HepG2 (cell line): Measurements from ENCODE around the gene MYRIP. TPM values are rescaled to one million over a fixed set of nuclear protein-coding genes. Genes with fewer than 3 reads are reported as not detected.

Experiments
- ATAC-seq: fragments of 200-7000 bp; cut with Tn5 transposase; 3 replicates; pipeline ENCODE4 v1.9.1; 2020; ENCODE audit warnings: mild to moderate bottlenecking, moderate library complexity
- BruUV-seq: library from RNA; stranded (reverse); fragments of 400-500 nt; replicated peaks from 2 replicates; lab custom pipeline; 2021; lab: Mats Ljungman, UMichigan
- CTCF ChIA-PET: fragments of 300-600 bp; formaldehyde crosslinking; extraction: SDS; loops from one replicate; lab custom pipeline; 2021; ENCODE audit warnings: low total read pairs, inconsistent platforms, low intra/inter-chr PET ratio; lab: Yijun Ruan, JAX
- POLR2A ChIA-PET: fragments of 350-600 bp; sonication (Branson Sonifier 250); formaldehyde crosslinking; loops from one replicate; lab custom pipeline; 2020; ENCODE audit warnings: antibody characterized with exemption, inconsistent platforms; lab: Yijun Ruan, JAX
- DNase-seq: peaks from one replicate; pipeline ENCODE4 v3.0.0-alpha.2; 2015; ENCODE audit warnings: low spot score
- FAIRE-seq: peaks from 3 replicates; lab custom pipeline; 2011; peaks lifted over from hg19 to GRCh38; lab: Jason Lieb, UNC
- H2AFZ ChIP-seq: one replicate; pipeline ENCODE4 v1.6.1; 2011; ENCODE audit warnings: low read length, inconsistent platforms
- H3K27ac ChIP-seq: fragments of 300-600 bp; 3 replicates; pipeline ENCODE4 v1.8.0; 2011; ENCODE audit warnings: mixed run types, mild to moderate bottlenecking, mixed read lengths, low read length, inconsistent platforms; ENCODE audit not compliant: insufficient read depth; ENCODE audit errors: extremely low read length
- H3K27me3 ChIP-seq, 2 experiments: fragments of 200-600 bp in 1 of 2; 2 replicates in 1 of 2; 3 replicates in 1 of 2; pipeline versions ENCODE4 v1.6.0 to v1.8.0; 2011; ENCODE audit warnings: low read length in 2 of 2, mild to moderate bottlenecking in 2 of 2, moderate library complexity in 2 of 2, inconsistent platforms in 1 of 2; ENCODE audit not compliant: insufficient read depth in 2 of 2, control insufficient read depth in 1 of 2
- H3K36me3 ChIP-seq, 2 experiments: fragments of 200-600 bp in 1 of 2; replicated peaks in 1 of 2; 2 replicates in 1 of 2; 3 replicates in 1 of 2; pipeline versions ENCODE4 v1.5.1 to v1.8.0; 2011; ENCODE audit warnings: low read length in 2 of 2, inconsistent platforms in 1 of 2; ENCODE audit not compliant: insufficient read depth in 2 of 2, control insufficient read depth in 1 of 2
- H3K4me1 ChIP-seq: 2 replicates; pipeline ENCODE4 v1.5.1; 2012; ENCODE audit warnings: low read length, inconsistent platforms; ENCODE audit not compliant: insufficient read depth
- H3K4me2 ChIP-seq: 2 replicates; pipeline ENCODE4 v1.6.0; 2011; ENCODE audit warnings: low read depth, low read length, inconsistent platforms
- H3K4me3 ChIP-seq, 3 experiments: fragments of 200-600 bp in 1 of 3; sonication (generic), shearing (Covaris generic) in 1 of 3; replicated peaks in 1 of 3; 2 replicates each; pipeline ENCODE4 v1.5.1; 2011 to 2016; ENCODE audit warnings: low read length in 3 of 3, inconsistent platforms in 2 of 3, low read depth in 2 of 3, mild to moderate bottlenecking in 2 of 3, control low read depth in 1 of 3, mixed read lengths in 1 of 3; ENCODE audit not compliant: insufficient read depth in 1 of 3
- H3K79me2 ChIP-seq: one replicate; pipeline ENCODE4 v1.6.1; 2011; ENCODE audit warnings: low read length, inconsistent platforms; ENCODE audit not compliant: insufficient read depth
- H3K9ac ChIP-seq: 2 replicates; pipeline ENCODE4 v1.6.0; 2011; ENCODE audit warnings: mild to moderate bottlenecking, low read depth, low read length, inconsistent platforms; ENCODE audit not compliant: insufficient read depth
- H3K9me3 ChIP-seq: 2 replicates; pipeline ENCODE4 v1.5.1; 2012; ENCODE audit warnings: mild to moderate bottlenecking, low read length
- H4K20me1 ChIP-seq: 2 replicates; pipeline ENCODE4 v1.6.0; 2011; ENCODE audit warnings: inconsistent platforms, mild to moderate bottlenecking, low read length, moderate library complexity; ENCODE audit not compliant: insufficient read depth
- CBX2 ChIP-seq, 2 experiments: fragments of 200-600 bp in 1 of 2; sonication (generic); formaldehyde crosslinking in 1 of 2; IDR thresholded peaks; 2 replicates each; pipeline versions ENCODE4 v1.7.0 to v1.8.1; 2018 to 2022; ENCODE audit warnings: low read depth in 2 of 2, low read length in 1 of 2, mild to moderate bottlenecking in 1 of 2, missing genetic modification reagents in 1 of 2
- CBX5 ChIP-seq: sonication (generic); formaldehyde crosslinking; IDR thresholded peaks from 2 replicates; pipeline ENCODE4 v1.4.0; 2020; ENCODE audit warnings: missing genetic modification reagents, borderline replicate concordance
- CEBPB ChIP-seq: IDR thresholded peaks from 2 replicates; pipeline ENCODE4 v1.6.1; 2011; ENCODE audit warnings: low read depth, low read length, improper control_type of control experiment, borderline replicate concordance
- ESRRA ChIP-seq: sonication (generic); formaldehyde crosslinking; IDR thresholded peaks from 2 replicates; pipeline ENCODE4 v1.5.1; 2020; ENCODE audit warnings: mild to moderate bottlenecking, low read depth, missing genetic modification reagents
- FOXA3 ChIP-seq: IDR thresholded peaks from 2 replicates; pipeline ENCODE4 v1.6.1; 2016; ENCODE audit warnings: missing genetic modification reagents, missing compliant biosample characterization
- GFI1 ChIP-seq: sonication (generic); formaldehyde crosslinking; IDR thresholded peaks from 2 replicates; pipeline ENCODE4 v1.5.0; 2020; ENCODE audit warnings: missing genetic modification reagents, mild to moderate bottlenecking, borderline replicate concordance
- KDM3A ChIP-seq: IDR thresholded peaks from 2 replicates; pipeline ENCODE4 v1.6.1; 2018; ENCODE audit warnings: low read depth, missing compliant biosample characterization
- LCORL ChIP-seq, 2 experiments: fragments of 450-650 bp in 1 of 2; sonication (generic) in 1 of 2; formaldehyde crosslinking in 1 of 2; IDR thresholded peaks; 2 replicates each; pipeline versions ENCODE4 v1.5.0 to v1.6.1; 2017 to 2020; ENCODE audit warnings: antibody characterized with exemption in 1 of 2, missing genetic modification reagents in 1 of 2
- SMARCC2 ChIP-seq: fragments of 450-650 bp; IDR thresholded peaks from 2 replicates; pipeline ENCODE4 v1.6.1; 2017; ENCODE audit warnings: antibody characterized with exemption, mild to moderate bottlenecking
- SPEN ChIP-seq: sonication (generic); formaldehyde crosslinking; IDR thresholded peaks from 2 replicates; pipeline ENCODE4 v1.5.1; 2020; ENCODE audit warnings: low read depth, mild to moderate bottlenecking, missing genetic modification reagents
- STAT5B ChIP-seq: sonication (generic); formaldehyde crosslinking; IDR thresholded peaks from 2 replicates; pipeline ENCODE4 v1.4.0; 2020; ENCODE audit warnings: missing genetic modification reagents
- U2AF1 ChIP-seq: fragments of 200-400 bp; formaldehyde crosslinking; optimal IDR thresholded peaks from 2 replicates; pipeline ENCODE3; 2017; ENCODE audit warnings: mild to moderate bottlenecking, low read depth, low read length
- YEATS4 ChIP-seq: sonication (generic); formaldehyde crosslinking; IDR thresholded peaks from 2 replicates; pipeline ENCODE4 v1.4.0; 2020; ENCODE audit warnings: missing genetic modification reagents, borderline replicate concordance
- ZNF468 ChIP-seq: sonication (generic); formaldehyde crosslinking; IDR thresholded peaks from 2 replicates; pipeline ENCODE4 v1.8.0; 2022; ENCODE audit warnings: mild to moderate bottlenecking, moderate library complexity, missing genetic modification reagents
- WGBS: methylation state at CpG from one replicate; pipeline ENCODE4 v1.1.6; 2017; ENCODE audit warnings: low lambda C conversion rate; 5-methylcytosine and 5-hydroxymethylcytosine counted together
- in situ Hi-C: cut with HindIII; loops from 2 replicates; pipeline ENCODE4 v1.10.0; 2017; ENCODE audit warnings: low pct_unique_long_range_greater_than_20kb; ENCODE audit not compliant: extremely low pct_ligation_motif_present
- intact Hi-C: fragments of 100-400 bp; cut with micrococcal nuclease; formaldehyde crosslinking; loops from one replicate; pipeline ENCODE4 v1.10.0; 2022; ENCODE audit not compliant: unreplicated experiment
- polyA plus RNA-seq, 8 experiments: library from polyadenylated mRNA; depleted of rRNA in 3 of 8; stranded (reverse) in 7 of 8; unstranded in 1 of 8; fragments of >200 nt; fragmentation: Illumina TruSeq in 4 of 8; extraction: Trizol in 4 of 8; gene quantifications; 2 replicates each; pipeline versions ENCODE4 v1.2.1 to v1.2.3, GENCODE V29; 2011 to 2016; ENCODE audit warnings: low read depth in 4 of 8, missing spikeins in 1 of 8, mixed read lengths in 1 of 8; ENCODE audit not compliant: insufficient read depth in 1 of 8
- total RNA-seq, 5 experiments: library from RNA; depleted of rRNA; stranded (reverse); fragments of >200 nt; fragmentation: Illumina TruSeq; extraction: Trizol; gene quantifications; 2 replicates each; pipeline ENCODE4 v1.2.3, GENCODE V29; 2016; ENCODE audit warnings: low read depth in 1 of 5
- TF ChIP-seq, protein P1 (sequence below): sonication (generic); formaldehyde crosslinking; IDR thresholded peaks from 2 replicates; pipeline ENCODE4 v1.5.1; 2020; ENCODE audit warnings: mild to moderate bottlenecking, missing genetic modification reagents, borderline replicate concordance
- TF ChIP-seq, protein P2 (sequence below): sonication (generic); formaldehyde crosslinking; IDR thresholded peaks from 2 replicates; pipeline ENCODE4 v1.4.0; 2020; ENCODE audit warnings: mild to moderate bottlenecking, low read depth, missing genetic modification reagents
- TF ChIP-seq, protein P3 (sequence below): sonication (generic); formaldehyde crosslinking; IDR thresholded peaks from 2 replicates; pipeline ENCODE4 v1.8.1; 2023; ENCODE audit warnings: mild to moderate bottlenecking, moderate library complexity, missing genetic modification reagents

The MYRIP gene
- total and polyA plus RNA-seq, 2 of the 13 experiments (the other 11 are each of a cell fraction or from before 2014, with no cell fraction given): 0.64 to 0.84 TPM

DNA sequence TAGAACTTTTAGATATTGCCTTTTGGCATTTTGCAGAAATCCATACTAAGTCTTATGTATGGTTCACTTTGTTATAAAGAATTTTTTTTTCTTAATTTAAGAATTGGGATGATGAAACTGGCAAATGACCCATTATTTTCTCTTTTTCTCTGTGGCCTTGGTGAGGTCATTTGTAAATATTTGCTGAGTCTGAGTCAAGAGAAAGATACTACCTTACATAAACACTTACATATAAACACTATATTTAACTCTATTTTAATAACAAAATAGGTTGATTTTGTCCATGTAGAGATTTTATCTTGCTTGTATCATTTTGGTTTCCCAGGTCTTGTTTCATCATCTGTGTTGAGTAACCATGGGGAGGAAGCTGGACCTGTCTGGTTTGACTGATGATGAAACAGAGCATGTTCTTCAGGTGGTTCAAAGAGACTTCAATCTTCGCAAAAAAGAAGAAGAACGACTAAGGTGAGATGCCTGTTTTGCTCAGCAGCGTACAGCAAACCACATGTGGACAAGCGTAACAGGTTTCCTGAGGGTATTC, 91.1 kb downstream of the MYRIP start:
- H3K4me3 ChIP-seq: no peak overlapping the region
- no peaks in the 10 kb centered on the region for H3K27me3 ChIP-seq
- H4K20me1 ChIP-seq: no peaks in the 10 kb centered on the region
- no peak overlapping the region for H3K9ac ChIP-seq
- peak overlapping the region; percentile 16 for H3K27ac ChIP-seq
- no TSS peak for BruUV-seq
- ChIA-PET POLR2A (interaction anchor here (0.7 kb wide), 1 partner anchor 10 kb away, joined by 3 read pairs; no protein-coding TSS in a partner anchor), CTCF (no interaction called here)
- in situ Hi-C loops: no loop called here
- FAIRE-seq: no peak
- no peak for ATAC-seq
- intact Hi-C loops: no loop called here
- no peaks in the 10 kb centered on the region for H3K36me3 ChIP-seq
- peaks cover 16% of the 10 kb centered on the region for H3K4me1 ChIP-seq
- WGBS: 61% methylated on average over 4 of the region's 4 CpGs
- H3K4me2 ChIP-seq: no peak overlapping the region; the same call in 1 of the 2 replicates
- H2AFZ ChIP-seq: no peak overlapping the region
- no peaks in the 10 kb centered on the region for H3K9me3 ChIP-seq
- no peaks in the 10 kb centered on the region for H3K79me2 ChIP-seq
- peak; percentile 28 for DNase-seq
- no peak for TF ChIP-seq SMARCC2
- TF ChIP-seq, protein P1, sequence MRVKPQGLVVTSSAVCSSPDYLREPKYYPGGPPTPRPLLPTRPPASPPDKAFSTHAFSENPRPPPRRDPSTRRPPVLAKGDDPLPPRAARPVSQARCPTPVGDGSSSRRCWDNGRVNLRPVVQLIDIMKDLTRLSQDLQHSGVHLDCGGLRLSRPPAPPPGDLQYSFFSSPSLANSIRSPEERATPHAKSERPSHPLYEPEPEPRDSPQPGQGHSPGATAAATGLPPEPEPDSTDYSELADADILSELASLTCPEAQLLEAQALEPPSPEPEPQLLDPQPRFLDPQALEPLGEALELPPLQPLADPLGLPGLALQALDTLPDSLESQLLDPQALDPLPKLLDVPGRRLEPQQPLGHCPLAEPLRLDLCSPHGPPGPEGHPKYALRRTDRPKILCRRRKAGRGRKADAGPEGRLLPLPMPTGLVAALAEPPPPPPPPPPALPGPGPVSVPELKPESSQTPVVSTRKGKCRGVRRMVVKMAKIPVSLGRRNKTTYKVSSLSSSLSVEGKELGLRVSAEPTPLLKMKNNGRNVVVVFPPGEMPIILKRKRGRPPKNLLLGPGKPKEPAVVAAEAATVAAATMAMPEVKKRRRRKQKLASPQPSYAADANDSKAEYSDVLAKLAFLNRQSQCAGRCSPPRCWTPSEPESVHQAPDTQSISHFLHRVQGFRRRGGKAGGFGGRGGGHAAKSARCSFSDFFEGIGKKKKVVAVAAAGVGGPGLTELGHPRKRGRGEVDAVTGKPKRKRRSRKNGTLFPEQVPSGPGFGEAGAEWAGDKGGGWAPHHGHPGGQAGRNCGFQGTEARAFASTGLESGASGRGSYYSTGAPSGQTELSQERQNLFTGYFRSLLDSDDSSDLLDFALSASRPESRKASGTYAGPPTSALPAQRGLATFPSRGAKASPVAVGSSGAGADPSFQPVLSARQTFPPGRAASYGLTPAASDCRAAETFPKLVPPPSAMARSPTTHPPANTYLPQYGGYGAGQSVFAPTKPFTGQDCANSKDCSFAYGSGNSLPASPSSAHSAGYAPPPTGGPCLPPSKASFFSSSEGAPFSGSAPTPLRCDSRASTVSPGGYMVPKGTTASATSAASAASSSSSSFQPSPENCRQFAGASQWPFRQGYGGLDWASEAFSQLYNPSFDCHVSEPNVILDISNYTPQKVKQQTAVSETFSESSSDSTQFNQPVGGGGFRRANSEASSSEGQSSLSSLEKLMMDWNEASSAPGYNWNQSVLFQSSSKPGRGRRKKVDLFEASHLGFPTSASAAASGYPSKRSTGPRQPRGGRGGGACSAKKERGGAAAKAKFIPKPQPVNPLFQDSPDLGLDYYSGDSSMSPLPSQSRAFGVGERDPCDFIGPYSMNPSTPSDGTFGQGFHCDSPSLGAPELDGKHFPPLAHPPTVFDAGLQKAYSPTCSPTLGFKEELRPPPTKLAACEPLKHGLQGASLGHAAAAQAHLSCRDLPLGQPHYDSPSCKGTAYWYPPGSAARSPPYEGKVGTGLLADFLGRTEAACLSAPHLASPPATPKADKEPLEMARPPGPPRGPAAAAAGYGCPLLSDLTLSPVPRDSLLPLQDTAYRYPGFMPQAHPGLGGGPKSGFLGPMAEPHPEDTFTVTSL: peak; percentile 26; the same call in 1 of the 2 replicates
- TF ChIP-seq CEBPB: peak; percentile 46; the same call in 1 of the 2 replicates
- no peak for TF ChIP-seq ZNF468 (CRISPR knock-in tag)
- TF ChIP-seq, protein P2, sequence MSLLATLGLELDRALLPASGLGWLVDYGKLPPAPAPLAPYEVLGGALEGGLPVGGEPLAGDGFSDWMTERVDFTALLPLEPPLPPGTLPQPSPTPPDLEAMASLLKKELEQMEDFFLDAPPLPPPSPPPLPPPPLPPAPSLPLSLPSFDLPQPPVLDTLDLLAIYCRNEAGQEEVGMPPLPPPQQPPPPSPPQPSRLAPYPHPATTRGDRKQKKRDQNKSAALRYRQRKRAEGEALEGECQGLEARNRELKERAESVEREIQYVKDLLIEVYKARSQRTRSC (CRISPR knock-in tag): no peak
- TF ChIP-seq CBX2 (IDR thresholded peaks at IDR 0.05; ENCODE audit: low read depth, low read length): no peak
- no peak for TF ChIP-seq CBX2 (CRISPR knock-in tag; IDR thresholded peaks at IDR 0.05; ENCODE audit: low read depth)
- TF ChIP-seq YEATS4: no peak
- no peak for TF ChIP-seq STAT5B
- TF ChIP-seq SPEN (CRISPR knock-in tag): no peak
- TF ChIP-seq FOXA3 (CRISPR knock-in tag): peak; percentile 71
- no peak for TF ChIP-seq KDM3A
- no peak for TF ChIP-seq GFI1 (CRISPR knock-in tag)
- no peak for TF ChIP-seq ESRRA (CRISPR knock-in tag)
- no peak for TF ChIP-seq CBX5 (CRISPR knock-in tag)
- TF ChIP-seq LCORL (IDR thresholded peaks at IDR 0.05): no peak
- TF ChIP-seq LCORL (CRISPR knock-in tag; IDR thresholded peaks at IDR 0.05): no peak
- no peak for TF ChIP-seq U2AF1
- TF ChIP-seq, protein P3, sequence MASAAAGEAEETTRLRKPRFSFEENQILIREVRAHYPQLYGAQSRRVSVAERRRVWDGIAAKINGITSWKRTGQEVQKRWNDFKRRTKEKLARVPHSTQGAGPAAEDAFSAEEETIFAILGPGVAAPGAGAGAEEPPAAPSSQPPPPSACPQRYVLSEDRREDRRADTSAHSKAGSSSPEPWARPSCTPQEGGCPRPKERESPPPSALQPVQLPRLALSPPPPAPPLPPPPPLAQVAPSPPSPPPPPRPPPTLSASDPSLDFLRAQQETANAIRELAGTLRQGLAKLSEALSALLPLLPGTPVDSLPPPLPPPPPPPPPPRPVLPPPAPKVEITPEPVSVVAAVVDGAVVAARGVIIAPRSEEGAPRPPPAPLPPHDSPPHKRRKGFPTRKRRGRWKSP (CRISPR knock-in tag): no peak
